Left ventricle myocardium inferior (tissue), 1 donor: ENCODE data around the gene TJP1. TPM values are rescaled to one million over a fixed set of nuclear protein-coding genes. Genes with fewer than 3 reads are reported as not detected.
"Not testable (repeated sequence)": the region's sequence is repeated elsewhere in the genome, so short reads cannot be mapped to it uniquely, and the experiment has no call there.

Experiments
- DNase-seq: peaks from one replicate; pipeline ENCODE4 v3.0.0-alpha.2; 2020
- H3K27ac ChIP-seq: fragments of 200-600 bp; replicated peaks from 2 replicates; pipeline ENCODE4 v1.8.0; 2021
- H3K27me3 ChIP-seq: fragments of 200-600 bp; 2 replicates; pipeline ENCODE4 v1.8.0; 2021; ENCODE audit warnings: low read depth
- H3K36me3 ChIP-seq: fragments of 200-600 bp; 2 replicates; pipeline ENCODE4 v1.8.0; 2021
- H3K4me1 ChIP-seq: fragments of 200-600 bp; 2 replicates; pipeline ENCODE4 v1.8.0; 2021
- H3K4me3 ChIP-seq: fragments of 200-600 bp; 2 replicates; pipeline ENCODE4 v1.8.0; 2021; ENCODE audit warnings: mild to moderate bottlenecking, moderate library complexity
- H3K9me3 ChIP-seq: fragments of 200-600 bp; replicated peaks from 2 replicates; pipeline ENCODE4 v1.8.0; 2021
- CTCF ChIP-seq: fragments of 200-600 bp; IDR thresholded peaks from 2 replicates; pipeline ENCODE4 v1.8.0; 2021; ENCODE audit warnings: antibody characterized with exemption, mild to moderate bottlenecking, borderline replicate concordance
- intact Hi-C: fragments of 100-400 bp; cut with micrococcal nuclease; formaldehyde crosslinking; loops from one replicate; pipeline ENCODE4 v1.11.0; 2022
- total RNA-seq: library from RNA; stranded (reverse); fragmentation: NEBNext Ultra II Directional; extraction: Animal tissue kit (Norgen Biotek cat#: 25700); gene quantifications from one replicate; pipeline ENCODE4 v1.2.1, GENCODE V29; 2021
- donor health status: DM: no; HTN: yes; CAD: no; lungs with severe emphysema.

TJP1 gene
- total RNA-seq, 1 donor from 2014 or later: 108 TPM

DNA sequence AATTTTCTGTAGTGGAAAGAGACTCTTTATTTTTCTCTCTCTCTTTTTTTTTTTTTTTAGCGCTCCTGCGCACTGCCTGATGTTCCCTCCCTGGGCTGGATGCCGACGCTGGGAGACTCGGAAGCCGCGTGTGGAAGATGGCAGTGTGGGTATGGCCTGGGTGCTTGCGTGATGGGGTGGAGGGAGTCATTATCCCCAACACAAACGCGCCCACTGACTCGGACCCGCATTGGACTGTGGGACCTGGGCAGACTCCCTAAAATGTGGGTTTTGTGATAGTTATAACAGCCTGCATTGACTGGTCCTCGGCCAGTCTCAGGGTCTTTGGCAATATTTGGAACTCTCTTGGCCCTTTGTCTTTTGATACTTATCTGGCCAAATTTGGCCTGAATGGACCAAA, 157.9 kb downstream of the TJP1 start:
- intact Hi-C loops: loop anchor here (10.0 kb wide), 1 partner anchor 400 kb away; no protein-coding TSS in a partner anchor

GRCh38 chr15:29657476-29657817, 164.8 kb downstream of the TJP1 start:
- H3K4me1 ChIP-seq, H3K27ac ChIP-seq, H3K9me3 ChIP-seq, H3K36me3 ChIP-seq, DNase-seq, intact Hi-C loops, H3K4me3 ChIP-seq: not testable (repeated sequence)
- H3K27me3 ChIP-seq: peaks cover 11% of the 10 kb centered on the region

More for the DNA sequence above, 157.9 kb downstream of the TJP1 start:
- Histone ChIP-seq H3K9me3 (no peaks in the 10 kb centered on the region), H3K4me1 (no peaks in the 10 kb centered on the region), H3K36me3 (no peaks in the 10 kb centered on the region), H3K27me3 (peaks cover 23% of the 10 kb centered on the region), H3K4me3 (no peak overlapping the region), H3K27ac (no peak overlapping the region)
- TF ChIP-seq CTCF: no peak
- DNase-seq: no peak

- H3K27ac ChIP-seq: no peak overlapping the region
- peaks cover 12% of the 10 kb centered on the region for H3K9me3 ChIP-seq
- no peaks in the 10 kb centered on the region for H3K4me1 ChIP-seq
- intact Hi-C loops: no loop called here
- peaks cover 9% of the 10 kb centered on the region for H3K27me3 ChIP-seq
- H3K36me3 ChIP-seq: no peaks in the 10 kb centered on the region
- no peak for TF ChIP-seq CTCF
- no peak overlapping the region for H3K4me3 ChIP-seq
- DNase-seq: no peak
Observed at GRCh38 chr15:29656636-29657475, 165.4 kb downstream of the TJP1 start.

- Histone ChIP-seq H3K4me3 (no peak overlapping the region), H3K27me3 (no peaks in the 10 kb centered on the region), H3K27ac (no peak overlapping the region), H3K4me1 (no peaks in the 10 kb centered on the region), H3K36me3 (no peaks in the 10 kb centered on the region), H3K9me3 (peaks cover 11% of the 10 kb centered on the region)
- intact Hi-C loops: no loop called here
- no peak for TF ChIP-seq CTCF
- DNase-seq: no peak
Observed at GRCh38 chr15:29652595-29652994, 169.7 kb downstream of the TJP1 start.

GRCh38 chr15:29651476-29652233, 170.6 kb downstream of the TJP1 start:
- TF ChIP-seq CTCF: no peak
- intact Hi-C loops: no loop called here
- Histone ChIP-seq H3K4me1 (no peaks in the 10 kb centered on the region), H3K36me3 (no peaks in the 10 kb centered on the region), H3K9me3 (peaks cover 10% of the 10 kb centered on the region), H3K4me3 (no peak overlapping the region), H3K27ac (no peak overlapping the region), H3K27me3 (no peaks in the 10 kb centered on the region)
- no peak for DNase-seq
